ENCODE data around the gene EXOC4.

EXOC4 gene

DNA sequence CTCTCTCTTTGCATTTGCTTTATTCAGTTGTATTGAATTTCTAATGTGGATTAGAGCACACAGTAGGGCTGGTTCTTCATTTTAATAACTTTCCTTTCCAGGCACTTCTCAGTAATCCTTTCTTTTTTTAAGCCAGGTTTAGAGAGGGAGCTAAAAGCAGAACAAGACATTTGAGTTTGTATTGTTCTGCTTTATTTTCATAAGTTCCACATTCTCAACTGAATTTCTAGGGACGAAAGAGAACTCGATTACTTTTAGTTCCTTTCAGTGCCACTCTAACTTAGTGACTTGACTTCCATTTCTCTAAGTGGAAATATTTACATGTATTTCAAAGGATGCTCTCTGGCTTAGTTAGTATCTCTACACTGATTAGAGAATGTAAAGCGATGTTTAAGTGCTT is 145.6 kb downstream of the EXOC4 start:
- ATAC-seq (replicated peaks) (no peak), DNase-seq (no peak)

DNA sequence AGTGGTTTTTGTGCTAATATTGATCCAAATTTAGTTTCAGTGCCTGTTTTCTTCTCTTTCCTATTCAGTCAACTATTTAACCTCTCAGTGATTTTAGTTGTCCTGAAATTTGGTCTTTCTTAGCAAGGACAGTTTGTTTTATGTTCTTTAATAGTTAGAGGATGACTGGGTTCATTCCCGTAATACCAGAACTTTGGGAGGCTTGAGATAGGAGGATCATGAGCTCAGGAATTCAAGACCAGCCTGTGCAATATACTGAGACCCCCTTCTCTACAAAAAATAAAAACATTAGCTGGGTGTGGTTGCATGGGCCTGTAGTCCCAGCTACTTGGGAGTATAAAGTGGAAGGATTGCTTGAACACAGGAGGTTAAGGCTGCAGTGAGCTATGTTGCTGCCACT is 148.3 kb downstream of the EXOC4 start:
- H3K27ac Mint-ChIP-seq = no peak overlapping the region
- DNase-seq (no peak), ATAC-seq (replicated peaks) (no peak)
- no peaks in the 10 kb centered on the region for H3K9me3 Mint-ChIP-seq
- H3K27me3 Mint-ChIP-seq = no peaks in the 10 kb centered on the region
- no peak overlapping the region for H3K4me3 Mint-ChIP-seq
- peaks cover 8 to 9% of the 10 kb centered on the region in 2 donors for H3K4me1 Mint-ChIP-seq (ENCODE audit: low read depth in 2 of 2)
- no peaks in the 10 kb centered on the region for H3K36me3 Mint-ChIP-seq (ENCODE audit: insufficient read depth)

More for the DNA sequence above, 145.6 kb downstream of the EXOC4 start:
- H3K36me3 Mint-ChIP-seq (ENCODE audit: insufficient read depth) = no peaks in the 10 kb centered on the region
- peaks cover 9% of the 10 kb centered on the region in 2 donors for H3K4me1 Mint-ChIP-seq (ENCODE audit: low read depth in 2 of 2)
- H3K9me3 Mint-ChIP-seq = no peaks in the 10 kb centered on the region
- H3K27me3 Mint-ChIP-seq = no peaks in the 10 kb centered on the region
- H3K4me3 Mint-ChIP-seq = no peak overlapping the region
- no peak overlapping the region for H3K27ac Mint-ChIP-seq

DNA sequence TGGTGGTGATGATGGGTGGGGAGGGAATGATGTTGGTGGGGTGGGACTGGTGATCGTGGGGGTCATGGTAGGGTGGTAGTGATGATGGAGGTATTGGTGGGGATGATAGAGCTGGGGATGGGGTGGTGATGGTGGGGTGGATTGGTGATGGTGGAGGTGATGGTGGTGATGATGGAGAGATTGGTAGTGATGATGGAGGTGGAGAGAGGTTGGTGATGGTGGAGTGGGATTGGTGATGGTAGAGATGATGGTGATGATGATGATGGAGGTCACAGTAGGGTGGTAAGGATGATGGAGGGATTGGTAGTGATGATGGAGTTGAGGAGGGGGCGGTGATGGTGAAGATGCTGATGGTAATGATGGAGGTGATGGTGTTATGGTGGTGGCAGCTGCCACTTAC is 155.3 kb downstream of the EXOC4 start:
- Mint-ChIP-seq H3K27me3 (no peaks in the 10 kb centered on the region), H3K9me3 (peaks cover 3 to 14% of the 10 kb centered on the region in 2 donors), H3K4me1 (ENCODE audit: low read depth in 2 of 2) (peaks cover 4 to 15% of the 10 kb centered on the region in 2 donors), H3K4me3 (no peak overlapping the region), H3K36me3 (ENCODE audit: insufficient read depth) (no peaks in the 10 kb centered on the region), H3K27ac (no peak overlapping the region)
- DNase-seq (no peak), ATAC-seq (replicated peaks) (no peak)

DNA sequence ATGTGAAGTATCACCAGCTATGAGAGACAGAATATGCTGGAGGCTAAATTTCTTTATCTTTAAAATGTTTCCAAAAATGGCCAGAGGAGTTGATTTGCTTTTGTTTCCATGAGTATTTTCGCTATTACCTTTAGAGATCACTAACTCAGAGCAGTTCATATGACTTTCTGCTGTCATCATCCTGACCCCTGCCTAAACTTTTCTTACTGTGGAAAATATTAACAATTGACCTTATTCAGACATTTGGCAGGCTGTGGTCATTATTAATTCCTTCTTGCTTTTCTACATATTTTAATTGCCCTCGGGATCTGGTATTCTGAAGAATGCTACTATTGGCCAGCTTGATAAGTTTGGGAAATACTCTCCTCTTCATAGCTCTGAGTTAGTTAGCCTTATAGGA is 156.5 kb downstream of the EXOC4 start:
- DNase-seq (no peak), ATAC-seq (replicated peaks) (no peak)
- Mint-ChIP-seq H3K9me3 (peaks cover 3 to 14% of the 10 kb centered on the region in 2 donors), H3K4me1 (ENCODE audit: low read depth in 2 of 2) (peaks cover 4 to 15% of the 10 kb centered on the region in 2 donors), H3K4me3 (no peak overlapping the region), H3K27ac (no peak overlapping the region), H3K36me3 (ENCODE audit: insufficient read depth) (no peaks in the 10 kb centered on the region), H3K27me3 (no peaks in the 10 kb centered on the region)

DNA sequence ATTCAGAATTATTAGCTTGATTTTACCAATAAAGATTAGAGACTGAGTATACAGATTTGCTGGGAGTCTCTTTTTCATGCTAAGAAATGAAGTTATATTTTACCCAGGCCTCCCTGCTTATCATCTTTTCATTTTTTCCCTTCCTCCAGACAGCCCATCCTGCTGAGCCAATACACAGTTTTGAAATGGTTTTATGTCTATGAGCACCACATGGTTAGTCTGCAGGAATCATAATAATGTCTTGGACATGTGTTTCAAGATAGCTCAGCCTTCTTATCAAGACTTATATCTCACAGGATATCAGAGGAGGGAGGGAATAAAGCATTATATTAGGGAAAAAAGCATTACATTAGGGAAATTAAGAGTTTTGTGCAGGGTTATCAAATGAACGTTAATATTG is 157.1 kb downstream of the EXOC4 start:
- Mint-ChIP-seq H3K36me3 (ENCODE audit: insufficient read depth) (no peaks in the 10 kb centered on the region), H3K9me3 (peaks cover 3 to 14% of the 10 kb centered on the region in 2 donors), H3K27ac (no peak overlapping the region), H3K4me1 (ENCODE audit: low read depth in 2 of 2) (peaks cover 4 to 15% of the 10 kb centered on the region in 2 donors), H3K4me3 (no peak overlapping the region), H3K27me3 (no peaks in the 10 kb centered on the region)
- DNase-seq (no peak), ATAC-seq (replicated peaks) (no peak)

DNA sequence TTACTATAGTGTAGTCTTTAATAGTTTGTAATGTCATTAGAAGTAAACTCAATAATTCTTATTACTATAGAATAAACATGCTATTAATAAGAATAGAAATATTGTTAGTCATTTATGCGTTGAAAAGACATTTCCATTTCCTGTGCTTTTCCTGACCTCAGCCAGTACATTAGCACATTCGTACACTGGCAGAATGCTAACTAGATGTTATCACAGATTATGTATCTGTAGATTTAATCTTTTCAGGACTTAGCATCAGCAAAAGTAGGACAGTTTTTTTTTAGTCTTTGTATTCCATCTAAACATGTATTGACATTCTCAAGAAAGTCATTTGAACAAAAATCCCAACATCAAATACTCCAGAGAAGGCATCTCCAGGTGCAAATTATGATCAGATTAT is 158.5 kb downstream of the EXOC4 start:
- ATAC-seq (replicated peaks) = no peak
- Mint-ChIP-seq H3K4me3 (no peak overlapping the region), H3K4me1 (ENCODE audit: low read depth in 2 of 2) (peaks cover 3 to 18% of the 10 kb centered on the region in 2 donors), H3K27ac (no peak overlapping the region), H3K27me3 (no peaks in the 10 kb centered on the region), H3K9me3 (peaks cover 3 to 14% of the 10 kb centered on the region in 2 donors), H3K36me3 (ENCODE audit: insufficient read depth) (no peaks in the 10 kb centered on the region)
- DNase-seq = no peak

DNA sequence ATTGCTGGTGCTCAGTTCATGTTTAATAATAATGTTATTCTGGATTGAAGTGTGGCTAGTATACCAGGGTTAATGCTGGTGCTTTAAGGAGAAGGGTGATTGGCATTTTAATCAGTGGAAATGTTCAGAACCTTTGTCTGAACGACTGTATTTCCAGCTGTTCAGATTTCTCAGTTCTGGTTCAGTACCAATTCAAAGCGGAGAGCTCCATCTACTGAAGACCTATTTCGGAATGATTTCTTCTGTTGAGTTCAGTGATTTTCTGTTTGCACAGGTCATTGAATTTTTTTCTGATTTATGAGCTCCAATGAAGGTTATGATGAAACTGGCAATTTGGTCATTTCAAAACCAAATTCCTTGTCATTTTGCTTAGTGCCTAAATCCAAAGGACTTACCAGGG is 160.1 kb downstream of the EXOC4 start:
- Mint-ChIP-seq H3K27ac (no peak overlapping the region), H3K9me3 (peaks cover 1 to 4% of the 10 kb centered on the region in 2 donors), H3K36me3 (ENCODE audit: insufficient read depth) (no peaks in the 10 kb centered on the region), H3K4me3 (no peak overlapping the region), H3K4me1 (ENCODE audit: low read depth in 2 of 2) (peaks cover 3 to 15% of the 10 kb centered on the region in 2 donors), H3K27me3 (no peaks in the 10 kb centered on the region)
- no peak for ATAC-seq (replicated peaks)
- no peak for DNase-seq

DNA sequence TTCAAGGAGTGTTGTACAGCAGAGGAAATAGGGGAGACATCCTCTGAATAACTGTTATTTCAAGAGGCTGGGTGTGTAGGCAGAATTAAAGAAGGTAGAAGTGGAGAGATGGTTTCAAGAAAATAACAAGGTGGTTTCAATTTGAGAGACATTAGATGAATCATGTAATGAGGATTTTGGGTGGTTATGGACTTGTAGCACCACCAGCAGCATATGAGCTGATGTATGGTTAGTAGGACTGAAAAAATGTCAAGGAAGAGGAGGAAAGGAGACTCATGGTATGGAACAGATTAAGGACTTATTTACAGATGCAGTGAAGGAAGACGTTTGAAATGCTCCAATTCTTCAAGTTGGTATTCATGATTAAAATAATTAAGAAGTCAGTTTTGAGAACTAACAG is 166.2 kb downstream of the EXOC4 start:
- DNase-seq (no peak), ATAC-seq (replicated peaks) (no peak)
- peaks cover under 1% of the 10 kb centered on the region for H3K36me3 Mint-ChIP-seq (ENCODE audit: insufficient read depth)
- no peaks in the 10 kb centered on the region for H3K27me3 Mint-ChIP-seq
- no peak overlapping the region for H3K4me3 Mint-ChIP-seq
- no peaks in the 10 kb centered on the region for H3K9me3 Mint-ChIP-seq
- H3K4me1 Mint-ChIP-seq (ENCODE audit: low read depth in 2 of 2) = peaks cover 0 to 16% of the 10 kb centered on the region in 2 donors
- no peak overlapping the region for H3K27ac Mint-ChIP-seq

DNA sequence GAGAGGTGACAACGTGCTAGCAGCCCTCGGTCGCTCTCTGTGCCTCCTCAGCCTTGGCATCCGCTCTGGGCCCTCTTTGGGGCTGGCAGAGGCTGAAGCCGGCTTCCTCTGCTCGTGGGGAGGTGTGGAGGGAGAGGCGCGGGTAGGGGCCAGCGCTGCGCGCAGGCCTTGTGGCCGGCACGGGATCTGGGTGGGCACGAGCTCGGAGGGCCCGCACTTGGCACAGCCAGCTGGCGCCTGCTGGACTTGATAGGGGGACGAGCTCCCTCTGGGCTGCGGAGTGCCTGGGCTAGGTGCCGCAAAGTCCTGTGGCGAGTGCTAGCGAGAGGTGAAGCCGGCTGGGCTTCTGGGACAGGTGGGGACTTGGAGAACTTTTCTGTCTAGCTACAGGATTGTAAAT is 170.7 kb downstream of the EXOC4 start:
- ATAC-seq (replicated peaks) = no peak
- H3K27ac Mint-ChIP-seq = no peak overlapping the region
- peaks cover 4% of the 10 kb centered on the region for H3K36me3 Mint-ChIP-seq (ENCODE audit: insufficient read depth)
- peaks cover 11 to 25% of the 10 kb centered on the region in 2 donors for H3K4me1 Mint-ChIP-seq (ENCODE audit: low read depth in 2 of 2)
- no peaks in the 10 kb centered on the region for H3K27me3 Mint-ChIP-seq
- no peak for DNase-seq
- H3K4me3 Mint-ChIP-seq = no peak overlapping the region
- no peaks in the 10 kb centered on the region for H3K9me3 Mint-ChIP-seq

DNA sequence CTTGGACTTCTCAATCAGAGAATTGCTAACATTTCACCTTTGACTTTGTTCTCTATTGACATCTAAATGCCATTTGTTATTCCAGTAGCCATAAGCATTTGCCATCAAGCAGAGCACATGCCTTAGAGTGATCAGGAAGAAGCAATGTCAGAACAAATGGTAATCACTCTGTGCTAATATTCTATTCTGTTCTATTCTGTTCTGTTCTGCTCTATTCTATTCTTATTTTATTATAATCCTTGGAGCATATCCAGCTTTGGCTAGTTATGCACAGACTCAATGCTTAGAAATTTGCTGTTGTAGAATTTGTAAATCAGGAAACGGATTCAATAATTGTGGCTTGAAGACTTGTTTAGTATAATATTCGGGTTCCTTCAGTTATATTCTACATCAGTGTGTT is 175.4 kb downstream of the EXOC4 start:
- H3K4me1 Mint-ChIP-seq (ENCODE audit: low read depth in 2 of 2) = peaks cover 14 to 19% of the 10 kb centered on the region in 2 donors
- H3K4me3 Mint-ChIP-seq = no peak overlapping the region
- ATAC-seq (replicated peaks) (no peak), DNase-seq (no peak)
- H3K36me3 Mint-ChIP-seq (ENCODE audit: insufficient read depth) = peaks cover 9% of the 10 kb centered on the region
- H3K9me3 Mint-ChIP-seq = no peaks in the 10 kb centered on the region
- H3K27me3 Mint-ChIP-seq = no peaks in the 10 kb centered on the region
- H3K27ac Mint-ChIP-seq = no peak overlapping the region

DNA sequence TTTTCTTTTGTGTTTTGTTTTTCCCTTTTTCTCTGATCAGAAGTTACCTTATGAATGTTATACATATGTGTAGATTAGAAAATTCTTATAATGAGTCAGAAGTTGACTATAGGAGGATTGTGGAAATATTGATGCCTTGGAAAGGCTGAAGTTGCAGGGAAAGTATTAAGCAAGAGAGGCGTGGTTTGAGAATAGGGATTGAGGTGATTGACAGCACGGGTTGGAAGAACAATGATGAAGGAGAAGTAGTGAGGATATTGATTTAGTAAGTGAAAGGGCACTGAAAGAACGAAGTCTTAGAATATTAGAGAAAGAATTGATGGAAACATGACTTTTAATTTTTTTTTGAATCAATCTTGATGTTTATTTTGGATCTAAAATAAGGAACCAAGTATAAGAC is 176.0 kb downstream of the EXOC4 start:
- H3K4me1 Mint-ChIP-seq (ENCODE audit: low read depth in 2 of 2) = peaks cover 14 to 19% of the 10 kb centered on the region in 2 donors
- DNase-seq (no peak), ATAC-seq (replicated peaks) (no peak)
- no peak overlapping the region for H3K27ac Mint-ChIP-seq
- peaks cover 9% of the 10 kb centered on the region for H3K36me3 Mint-ChIP-seq (ENCODE audit: insufficient read depth)
- H3K9me3 Mint-ChIP-seq = no peaks in the 10 kb centered on the region
- no peak overlapping the region for H3K4me3 Mint-ChIP-seq
- no peaks in the 10 kb centered on the region for H3K27me3 Mint-ChIP-seq

DNA sequence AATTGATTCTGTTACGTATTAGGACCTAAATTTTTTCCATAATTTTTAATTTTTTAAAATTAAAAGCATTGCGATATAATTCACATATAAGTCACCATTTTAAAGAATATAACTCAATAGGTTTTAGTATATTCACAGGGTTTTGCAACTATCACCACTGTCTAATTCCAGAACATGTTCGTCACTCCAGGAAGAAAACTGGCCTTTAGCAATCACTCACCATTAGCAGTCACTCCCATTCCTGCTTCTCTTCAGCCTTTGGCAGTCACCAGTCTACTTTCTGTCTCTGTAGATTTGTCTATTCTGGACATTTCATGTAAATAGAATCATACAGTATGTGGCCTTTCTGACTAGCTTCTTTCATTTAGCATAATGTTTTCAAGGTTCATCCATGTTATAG is 176.5 kb downstream of the EXOC4 start:
- Mint-ChIP-seq H3K36me3 (ENCODE audit: insufficient read depth) (peaks cover 5% of the 10 kb centered on the region), H3K27me3 (no peaks in the 10 kb centered on the region), H3K9me3 (no peaks in the 10 kb centered on the region), H3K4me1 (ENCODE audit: low read depth in 2 of 2) (peaks cover 14 to 24% of the 10 kb centered on the region in 2 donors), H3K27ac (no peak overlapping the region), H3K4me3 (no peak overlapping the region)
- no peak for ATAC-seq (replicated peaks)
- DNase-seq = no peak

DNA sequence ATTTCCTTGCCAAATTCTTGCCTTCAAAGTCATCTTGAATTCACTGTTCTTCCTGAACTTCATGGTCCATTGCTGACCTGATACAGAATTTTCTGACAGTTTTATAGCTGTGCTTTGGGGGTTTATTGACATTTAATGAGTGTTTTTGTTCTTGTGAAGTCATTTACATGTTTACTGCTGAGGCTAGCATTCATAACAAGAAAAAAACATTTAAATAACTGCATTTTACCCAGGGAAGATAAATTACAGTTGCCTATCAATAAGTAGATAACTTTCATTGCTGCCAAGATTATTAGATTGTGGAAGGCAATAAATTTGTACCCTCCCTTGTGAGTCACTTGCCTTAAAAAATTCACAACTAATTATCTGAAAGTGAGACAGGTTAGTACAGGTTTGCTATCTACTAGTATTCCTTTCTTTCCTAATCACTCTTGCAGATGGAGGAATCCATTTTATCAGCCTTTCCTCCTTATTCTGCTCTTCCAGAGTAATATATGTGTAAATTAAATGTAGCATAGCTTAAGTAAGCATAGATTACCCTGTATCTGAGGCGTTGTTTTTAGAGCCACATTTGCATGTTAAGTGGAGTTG is 178.4 kb downstream of the EXOC4 start:
- no peaks in the 10 kb centered on the region for H3K27me3 Mint-ChIP-seq
- ATAC-seq (replicated peaks) = no peak
- H3K36me3 Mint-ChIP-seq (ENCODE audit: insufficient read depth) = peaks cover 5% of the 10 kb centered on the region
- H3K9me3 Mint-ChIP-seq = no peaks in the 10 kb centered on the region
- no peak overlapping the region for H3K4me3 Mint-ChIP-seq
- peaks cover 7 to 19% of the 10 kb centered on the region in 2 donors for H3K4me1 Mint-ChIP-seq (ENCODE audit: low read depth in 2 of 2)
- H3K27ac Mint-ChIP-seq = peak overlapping the region in 1 of 2 donors; percentile 9
- no peak for DNase-seq

DNA sequence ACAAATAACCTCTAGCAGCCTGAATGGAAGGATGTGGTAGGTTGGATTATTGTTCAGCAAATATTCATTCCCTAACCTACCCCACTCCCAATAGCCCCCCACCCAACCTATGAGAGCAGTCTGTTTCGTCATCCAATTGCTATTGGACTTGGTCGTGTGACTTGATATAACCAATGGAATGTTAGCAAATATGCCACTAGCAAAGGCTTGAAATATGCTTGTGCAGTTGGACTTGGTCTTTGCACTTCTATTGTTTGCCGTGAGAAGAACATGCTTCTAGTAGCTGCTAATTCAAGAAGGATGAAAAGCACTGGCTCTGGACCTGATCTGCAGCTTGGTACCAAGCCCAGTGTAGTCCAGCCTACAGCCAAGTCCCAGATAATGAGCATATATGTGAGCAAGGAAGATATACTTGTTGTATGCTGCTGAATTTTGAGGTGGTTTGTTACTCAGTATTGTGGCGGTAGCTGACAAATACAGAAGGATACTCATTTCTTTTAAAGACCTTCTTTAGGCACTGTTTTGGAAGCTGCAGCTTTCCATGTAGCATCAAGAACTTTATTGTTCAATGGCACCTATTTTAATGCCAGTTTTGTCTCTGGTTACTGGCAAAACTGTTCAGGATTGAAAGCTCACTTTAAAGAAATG is 180.4 kb downstream of the EXOC4 start:
- Mint-ChIP-seq H3K4me1 (ENCODE audit: low read depth in 2 of 2) (peaks cover 4 to 20% of the 10 kb centered on the region in 2 donors), H3K36me3 (ENCODE audit: insufficient read depth) (peaks cover 5% of the 10 kb centered on the region), H3K27me3 (no peaks in the 10 kb centered on the region), H3K27ac (no peak overlapping the region), H3K4me3 (no peak overlapping the region), H3K9me3 (no peaks in the 10 kb centered on the region)
- DNase-seq (no peak), ATAC-seq (replicated peaks) (no peak)
